ENCODE data around the gene FAM222A. TPM values are rescaled to one million over a fixed set of nuclear protein-coding genes. Genes with fewer than 3 reads are reported as not detected.

The FAM222A gene
- total RNA-seq, 1 experiment from 2014 or later = 3.1 TPM

DNA sequence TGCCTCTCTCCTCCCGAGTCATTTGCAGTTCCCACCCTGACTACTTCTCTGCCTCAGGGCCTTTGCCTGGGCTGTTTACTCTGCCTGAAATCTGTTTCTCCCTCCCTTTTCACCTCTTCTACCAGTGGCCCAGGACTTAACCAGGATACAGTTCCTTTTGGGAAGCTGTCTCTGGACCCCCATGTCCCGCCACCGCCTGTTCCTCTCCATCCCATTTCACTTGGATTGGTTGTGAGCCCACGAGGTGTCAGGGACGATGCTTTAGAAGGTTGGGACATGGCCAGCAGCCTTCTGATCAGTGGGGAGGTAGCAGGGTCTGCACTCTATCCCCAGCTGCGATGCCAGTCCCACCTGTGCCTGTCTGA lies 51.8 kb downstream of the FAM222A start:
- H3K4me1 ChIP-seq (replicated peaks; ENCODE audit: insufficient read depth) = no peaks in the 10 kb centered on the region
- no peaks in the 10 kb centered on the region for H3K36me3 ChIP-seq (ENCODE audit: low read depth)
- H3F3A ChIP-seq (ENCODE audit: insufficient read depth, low read depth) = peaks cover 19% of the 10 kb centered on the region
- 0 out of 2 replicates have a peak, but pooled peaks cover 2% of the 10 kb centered on the region for H3K79me2 ChIP-seq (ENCODE audit: low read depth)
- no peaks in the 10 kb centered on the region for H4K20me1 ChIP-seq (ENCODE audit: insufficient read depth)
- H3K4me2 ChIP-seq = no peak overlapping the region
- no peaks in the 10 kb centered on the region for H3K9me2 ChIP-seq (ENCODE audit: insufficient read depth)
- no peak overlapping the region for H3K27ac ChIP-seq
- intact Hi-C loops (cut with micrococcal nuclease; ENCODE audit: unreplicated experiment) = no loop called here
- no peak overlapping the region for H3K4me3 ChIP-seq
- H3K27me3 ChIP-seq (ENCODE audit: insufficient read depth, low read depth) = no peaks in the 10 kb centered on the region
- BruUV-seq (replicated peaks) = no TSS peak
- POLR2A ChIA-PET (ENCODE audit: unreplicated experiment) = no interaction called here
- no peak for TF ChIP-seq EZH2 (IDR thresholded peaks at IDR 0.05; ENCODE audit: low read depth)
- TF ChIP-seq, protein P1, sequence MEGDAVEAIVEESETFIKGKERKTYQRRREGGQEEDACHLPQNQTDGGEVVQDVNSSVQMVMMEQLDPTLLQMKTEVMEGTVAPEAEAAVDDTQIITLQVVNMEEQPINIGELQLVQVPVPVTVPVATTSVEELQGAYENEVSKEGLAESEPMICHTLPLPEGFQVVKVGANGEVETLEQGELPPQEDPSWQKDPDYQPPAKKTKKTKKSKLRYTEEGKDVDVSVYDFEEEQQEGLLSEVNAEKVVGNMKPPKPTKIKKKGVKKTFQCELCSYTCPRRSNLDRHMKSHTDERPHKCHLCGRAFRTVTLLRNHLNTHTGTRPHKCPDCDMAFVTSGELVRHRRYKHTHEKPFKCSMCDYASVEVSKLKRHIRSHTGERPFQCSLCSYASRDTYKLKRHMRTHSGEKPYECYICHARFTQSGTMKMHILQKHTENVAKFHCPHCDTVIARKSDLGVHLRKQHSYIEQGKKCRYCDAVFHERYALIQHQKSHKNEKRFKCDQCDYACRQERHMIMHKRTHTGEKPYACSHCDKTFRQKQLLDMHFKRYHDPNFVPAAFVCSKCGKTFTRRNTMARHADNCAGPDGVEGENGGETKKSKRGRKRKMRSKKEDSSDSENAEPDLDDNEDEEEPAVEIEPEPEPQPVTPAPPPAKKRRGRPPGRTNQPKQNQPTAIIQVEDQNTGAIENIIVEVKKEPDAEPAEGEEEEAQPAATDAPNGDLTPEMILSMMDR (conservative IDR thresholded peaks at IDR 0.05) = no peak
- no peak for DNase-seq
- no peak overlapping the region for H2AFZ ChIP-seq
- CTCF ChIA-PET = no interaction called here
- peaks cover 8% of the 10 kb centered on the region; the same call in 1 of the 2 replicates for H3K9me3 ChIP-seq (ENCODE audit: insufficient read depth, low read depth)

DNA sequence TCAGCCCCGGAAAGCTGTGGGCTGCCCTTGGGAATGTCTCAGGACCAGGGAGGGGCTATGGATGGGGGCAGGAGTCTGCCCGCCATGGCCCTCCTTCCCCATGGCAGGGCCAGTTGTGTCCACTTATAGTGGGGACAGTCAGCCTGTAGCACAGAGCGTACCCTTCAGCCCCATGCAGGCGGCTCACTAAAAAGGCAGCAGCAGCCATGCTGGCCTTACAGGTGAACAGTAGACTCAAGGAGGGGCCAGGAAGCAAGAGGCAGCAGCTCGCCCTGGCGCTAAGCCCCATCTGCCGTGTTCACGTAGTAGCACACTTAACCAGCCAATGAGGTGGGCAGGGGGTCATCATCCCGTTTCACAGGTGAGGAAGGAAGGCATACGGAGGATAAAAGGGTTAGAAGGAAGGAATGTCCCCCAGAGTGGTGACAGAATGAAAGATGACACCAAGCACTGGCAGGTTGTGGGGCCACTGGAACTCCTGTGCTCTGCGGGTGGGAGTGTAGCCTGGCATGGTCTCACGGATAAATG lies 52.7 kb downstream of the FAM222A start:
- no peaks in the 10 kb centered on the region for H3K27me3 ChIP-seq (ENCODE audit: insufficient read depth, low read depth)
- no peaks in the 10 kb centered on the region for H4K20me1 ChIP-seq (ENCODE audit: insufficient read depth)
- TF ChIP-seq, protein P1 (conservative IDR thresholded peaks at IDR 0.05) = no peak
- TF ChIP-seq EZH2 (IDR thresholded peaks at IDR 0.05; ENCODE audit: low read depth) = no peak
- peaks cover 6% of the 10 kb centered on the region; the same call in 1 of the 2 replicates for H3K79me2 ChIP-seq (ENCODE audit: low read depth)
- H3K4me1 ChIP-seq (replicated peaks; ENCODE audit: insufficient read depth) = no peaks in the 10 kb centered on the region
- POLR2A ChIA-PET (ENCODE audit: unreplicated experiment) = no interaction called here
- no peak for DNase-seq
- no TSS peak for BruUV-seq (replicated peaks)
- H2AFZ ChIP-seq = no peak overlapping the region
- no peaks in the 10 kb centered on the region for H3K36me3 ChIP-seq (ENCODE audit: low read depth)
- H3K9me3 ChIP-seq (ENCODE audit: insufficient read depth, low read depth) = peaks cover 8% of the 10 kb centered on the region; the same call in 1 of the 2 replicates
- H3K27ac ChIP-seq = no peak overlapping the region
- intact Hi-C loops (cut with micrococcal nuclease; ENCODE audit: unreplicated experiment) = no loop called here
- peaks cover 19% of the 10 kb centered on the region for H3F3A ChIP-seq (ENCODE audit: insufficient read depth, low read depth)
- CTCF ChIA-PET = no interaction called here
- no peaks in the 10 kb centered on the region for H3K9me2 ChIP-seq (ENCODE audit: insufficient read depth)
- H3K4me3 ChIP-seq = no peak overlapping the region
- H3K4me2 ChIP-seq = no peak overlapping the region

DNA sequence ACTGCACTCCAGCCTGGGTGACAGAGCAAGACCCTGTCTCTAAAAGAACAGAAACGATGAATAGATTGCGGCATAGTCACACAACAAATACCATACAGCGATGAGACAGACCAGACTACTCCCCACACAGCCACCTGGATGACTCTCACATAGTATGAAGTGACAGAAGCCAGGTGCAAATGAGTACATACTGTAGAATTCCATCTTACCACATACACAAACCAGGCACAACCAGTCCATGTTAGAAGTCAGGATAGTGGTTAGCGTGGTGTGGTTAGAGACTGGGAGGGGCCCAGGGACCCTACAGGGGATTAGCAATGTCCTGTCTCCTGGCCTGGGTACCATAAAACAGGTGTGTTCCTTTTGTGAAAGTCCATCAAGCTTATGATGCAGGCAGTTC lies 53.8 kb downstream of the FAM222A start:
- H3K9me3 ChIP-seq (ENCODE audit: insufficient read depth, low read depth) = peaks cover 8% of the 10 kb centered on the region; the same call in 1 of the 2 replicates
- no peak overlapping the region for H3K4me3 ChIP-seq
- intact Hi-C loops (cut with micrococcal nuclease; ENCODE audit: unreplicated experiment) = no loop called here
- H4K20me1 ChIP-seq (ENCODE audit: insufficient read depth) = no peaks in the 10 kb centered on the region
- CTCF ChIA-PET = no interaction called here
- no peaks in the 10 kb centered on the region for H3K9me2 ChIP-seq (ENCODE audit: insufficient read depth)
- H3K27me3 ChIP-seq (ENCODE audit: insufficient read depth, low read depth) = no peaks in the 10 kb centered on the region
- peaks cover 4% of the 10 kb centered on the region for H3K4me1 ChIP-seq (replicated peaks; ENCODE audit: insufficient read depth)
- peaks cover 18% of the 10 kb centered on the region for H3K79me2 ChIP-seq (ENCODE audit: low read depth)
- no peak for DNase-seq
- BruUV-seq (replicated peaks) = no TSS peak
- no peak overlapping the region for H3K4me2 ChIP-seq
- TF ChIP-seq, protein P1 (conservative IDR thresholded peaks at IDR 0.05) = no peak
- peaks cover 18% of the 10 kb centered on the region for H3F3A ChIP-seq (ENCODE audit: insufficient read depth, low read depth)
- no peaks in the 10 kb centered on the region for H3K36me3 ChIP-seq (ENCODE audit: low read depth)
- H3K27ac ChIP-seq = no peak overlapping the region
- POLR2A ChIA-PET (ENCODE audit: unreplicated experiment) = interaction anchor here (0.8 kb wide), 1 partner anchor 170 kb away, joined by 37 read pairs; no protein-coding TSS in a partner anchor
- H2AFZ ChIP-seq = no peak overlapping the region

All from PC-9 (cell line).